Measurements from ENCODE around the gene FBXO15. TPM values are rescaled to one million over a fixed set of nuclear protein-coding genes. Genes with fewer than 3 reads are reported as not detected.

Gene FBXO15
- total RNA-seq, 1 donor from 2014 or later: 0.76 TPM

- peaks cover 3% of the 10 kb centered on the region for H3K4me1 Mint-ChIP-seq (ENCODE audit: low read depth, unreplicated experiment)
- DNase-seq: no peak
- peaks cover 4% of the 10 kb centered on the region for H3K36me3 Mint-ChIP-seq (ENCODE audit: unreplicated experiment)
- peaks cover 4% of the 10 kb centered on the region for H3K27me3 Mint-ChIP-seq (ENCODE audit: unreplicated experiment)
- peaks cover 2% of the 10 kb centered on the region for H3K9me3 Mint-ChIP-seq (ENCODE audit: unreplicated experiment)
- H3K27ac Mint-ChIP-seq (ENCODE audit: unreplicated experiment): no peak overlapping the region
- no peak for TF ChIP-seq CTCF (IDR thresholded peaks at IDR 0.05; ENCODE audit: partially characterized antibody, unreplicated experiment)
- no peak overlapping the region for H3K4me3 Mint-ChIP-seq (ENCODE audit: unreplicated experiment)
Observed at GRCh38 chr18:74142252-74142651, 5.4 kb downstream of the FBXO15 start.

- no peaks in the 10 kb centered on the region for H3K9me3 Mint-ChIP-seq (ENCODE audit: unreplicated experiment)
- no peak overlapping the region for H3K27ac Mint-ChIP-seq (ENCODE audit: unreplicated experiment)
- H3K27me3 Mint-ChIP-seq (ENCODE audit: unreplicated experiment): peaks cover 1% of the 10 kb centered on the region
Observed at GRCh38 chr18:74141667-74142066, 6.0 kb downstream of the FBXO15 start.

GRCh38 chr18:74140582-74140981, 7.1 kb downstream of the FBXO15 start:
- no peak overlapping the region for H3K4me3 Mint-ChIP-seq (ENCODE audit: unreplicated experiment)
- peaks cover 1% of the 10 kb centered on the region for H3K27me3 Mint-ChIP-seq (ENCODE audit: unreplicated experiment)
- no peak for DNase-seq
- H3K36me3 Mint-ChIP-seq (ENCODE audit: unreplicated experiment): peaks cover 4% of the 10 kb centered on the region
- H3K4me1 Mint-ChIP-seq (ENCODE audit: low read depth, unreplicated experiment): no peaks in the 10 kb centered on the region
- H3K9me3 Mint-ChIP-seq (ENCODE audit: unreplicated experiment): no peaks in the 10 kb centered on the region
- no peak overlapping the region for H3K27ac Mint-ChIP-seq (ENCODE audit: unreplicated experiment)
- TF ChIP-seq CTCF (IDR thresholded peaks at IDR 0.05; ENCODE audit: partially characterized antibody, unreplicated experiment): no peak

More at GRCh38 chr18:74141667-74142066, 6.0 kb downstream of the FBXO15 start:
- H3K4me1 Mint-ChIP-seq (ENCODE audit: low read depth, unreplicated experiment): no peaks in the 10 kb centered on the region
- DNase-seq: no peak
- no peak overlapping the region for H3K4me3 Mint-ChIP-seq (ENCODE audit: unreplicated experiment)
- H3K36me3 Mint-ChIP-seq (ENCODE audit: unreplicated experiment): peaks cover 4% of the 10 kb centered on the region
- TF ChIP-seq CTCF (IDR thresholded peaks at IDR 0.05; ENCODE audit: partially characterized antibody, unreplicated experiment): no peak

GRCh38 chr18:74139888-74140287, 7.7 kb downstream of the FBXO15 start:
- Mint-ChIP-seq H3K4me3 (ENCODE audit: unreplicated experiment) (no peak overlapping the region), H3K36me3 (ENCODE audit: unreplicated experiment) (peaks cover 4% of the 10 kb centered on the region), H3K27me3 (ENCODE audit: unreplicated experiment) (peaks cover 1% of the 10 kb centered on the region), H3K27ac (ENCODE audit: unreplicated experiment) (no peak overlapping the region), H3K4me1 (ENCODE audit: low read depth, unreplicated experiment) (no peaks in the 10 kb centered on the region), H3K9me3 (ENCODE audit: unreplicated experiment) (no peaks in the 10 kb centered on the region)
- TF ChIP-seq CTCF (IDR thresholded peaks at IDR 0.05; ENCODE audit: partially characterized antibody, unreplicated experiment): no peak
- DNase-seq: no peak

GRCh38 chr18:74139411-74139810, 8.2 kb downstream of the FBXO15 start:
- H3K4me3 Mint-ChIP-seq (ENCODE audit: unreplicated experiment): no peak overlapping the region
- peaks cover 4% of the 10 kb centered on the region for H3K36me3 Mint-ChIP-seq (ENCODE audit: unreplicated experiment)
- no peaks in the 10 kb centered on the region for H3K9me3 Mint-ChIP-seq (ENCODE audit: unreplicated experiment)
- TF ChIP-seq CTCF (IDR thresholded peaks at IDR 0.05; ENCODE audit: partially characterized antibody, unreplicated experiment): no peak
- H3K4me1 Mint-ChIP-seq (ENCODE audit: low read depth, unreplicated experiment): no peaks in the 10 kb centered on the region
- no peak overlapping the region for H3K27ac Mint-ChIP-seq (ENCODE audit: unreplicated experiment)
- DNase-seq: no peak
- H3K27me3 Mint-ChIP-seq (ENCODE audit: unreplicated experiment): peaks cover 1% of the 10 kb centered on the region

Measured in glutamatergic neuron (in vitro differentiated cells).